Caco-2 (cell line): ENCODE data around the gene CRTC3. TPM values are rescaled to one million over a fixed set of nuclear protein-coding genes. Genes with fewer than 3 reads are reported as not detected.

Source experiments
- BruUV-seq: library from RNA; stranded (reverse); fragments of 400-500 nt; replicated peaks from 2 replicates; lab custom pipeline; 2021; lab: Mats Ljungman, UMichigan
- CTCF ChIA-PET: fragments of 300-600 bp; sonication (Branson Sonifier 250); formaldehyde crosslinking; loops from one replicate; lab custom pipeline; 2022; ENCODE audit warnings: antibody characterized with exemption; lab: Charles Lee
- POLR2A ChIA-PET: fragments of 300-600 bp; sonication (Branson Sonifier 250); formaldehyde crosslinking; loops from one replicate; lab custom pipeline; 2022; ENCODE audit warnings: antibody characterized with exemption; lab: Charles Lee
- DNase-seq, 2 experiments: peaks; one replicate each; pipeline versions ENCODE4 v3.0.0 to v3.0.0-alpha.2; 2020 to 2022
- H3K27me3 ChIP-seq: replicated peaks from 2 replicates; pipeline ENCODE4 v1.6.0; 2011; ENCODE audit warnings: low read length; ENCODE audit not compliant: control insufficient read depth, insufficient read depth
- H3K36me3 ChIP-seq: 2 replicates; pipeline ENCODE4 v1.5.1; 2011; ENCODE audit warnings: low read length; ENCODE audit not compliant: control insufficient read depth, insufficient read depth
- H3K4me1 ChIP-seq: fragments of 250-450 bp; sonication (Bioruptor Pico); 2 replicates; pipeline ENCODE4 v1.5.1; 2020; ENCODE audit warnings: mild to moderate bottlenecking
- H3K4me3 ChIP-seq: 2 replicates; pipeline ENCODE4 v1.5.1; 2011; ENCODE audit warnings: low read depth, mild to moderate bottlenecking, control low read depth, low read length
- H3K9me3 ChIP-seq: fragments of 250-450 bp; sonication (Bioruptor Pico); 2 replicates; pipeline ENCODE4 v1.5.1; 2020; ENCODE audit warnings: mild to moderate bottlenecking, moderate library complexity
- H3K27ac Mint-ChIP-seq: one replicate; pipeline ENCODE4 v1.8.0; 2022; ENCODE audit warnings: mixed read lengths; ENCODE audit not compliant: unreplicated experiment
- H3K27me3 Mint-ChIP-seq: one replicate; pipeline ENCODE4 v1.8.0; 2022; ENCODE audit warnings: mixed read lengths; ENCODE audit not compliant: insufficient read depth, unreplicated experiment
- H3K36me3 Mint-ChIP-seq: one replicate; pipeline ENCODE4 v1.8.0; 2022; ENCODE audit warnings: mild to moderate bottlenecking, mixed read lengths; ENCODE audit not compliant: insufficient read depth, unreplicated experiment
- H3K4me1 Mint-ChIP-seq: one replicate; pipeline ENCODE4 v1.8.0; 2022; ENCODE audit warnings: low read depth, mixed read lengths; ENCODE audit not compliant: unreplicated experiment
- H3K4me3 Mint-ChIP-seq: one replicate; pipeline ENCODE4 v1.8.0; 2022; ENCODE audit warnings: mild to moderate bottlenecking, moderate library complexity, mixed read lengths; ENCODE audit not compliant: unreplicated experiment
- H3K9me3 Mint-ChIP-seq: one replicate; pipeline ENCODE4 v1.8.0; 2022; ENCODE audit warnings: mixed read lengths; ENCODE audit not compliant: unreplicated experiment
- intact Hi-C: fragments of 100-400 bp; cut with micrococcal nuclease; formaldehyde crosslinking; loops from one replicate; pipeline ENCODE4 v1.10.0; 2022; ENCODE audit not compliant: unreplicated experiment
- total RNA-seq: library from RNA; stranded (reverse); gene quantifications from 2 replicates; pipeline ENCODE4 v1.2.3, GENCODE V29; 2022
- TF ChIP-seq, protein P1 (sequence below), 2 experiments: fragments of 200-600 bp in 1 of 2; IDR thresholded peaks; 1 replicate in 1 of 2; 2 replicates in 1 of 2; pipeline versions ENCODE4 v1.5.1 to v1.8.0; 2011 to 2022; ENCODE audit warnings: antibody characterized with exemption in 1 of 2, control low read depth in 1 of 2, inconsistent platforms in 1 of 2, low read depth in 1 of 2, low read length in 1 of 2, mild to moderate bottlenecking in 1 of 2, moderate library complexity in 1 of 2; ENCODE audit not compliant: insufficient read depth in 1 of 2, severe bottlenecking in 1 of 2, unreplicated experiment in 1 of 2

CRTC3 gene
- total RNA-seq, 1 experiment from 2014 or later, result 35.0 TPM

DNA sequence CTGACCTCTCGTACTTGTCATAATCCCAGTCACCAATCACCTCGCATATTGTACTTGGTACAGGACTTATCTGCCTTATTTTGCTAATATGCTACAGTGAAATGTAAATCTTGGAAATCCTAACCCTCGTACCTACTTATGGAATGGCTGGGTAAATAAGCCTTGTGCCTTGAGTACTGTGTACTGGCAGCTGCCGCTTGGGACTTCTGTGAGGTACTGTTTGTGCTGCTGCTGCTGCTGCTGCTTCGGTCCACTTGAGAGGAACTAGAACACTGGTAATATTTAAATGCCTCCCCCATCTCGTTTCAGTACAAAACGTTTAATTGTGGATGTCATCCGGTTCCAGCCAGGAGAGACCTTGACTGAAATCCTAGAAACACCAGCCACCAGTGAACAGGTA, 42.5 kb upstream of the CRTC3 start:
- Mint-ChIP-seq H3K27ac (no peak overlapping the region), H3K27me3 (no peaks in the 10 kb centered on the region), H3K36me3 (peaks cover 76% of the 10 kb centered on the region), H3K4me1 (peaks cover 13% of the 10 kb centered on the region), H3K9me3 (no peaks in the 10 kb centered on the region), H3K4me3 (no peak overlapping the region)
- TF ChIP-seq, protein P1, sequence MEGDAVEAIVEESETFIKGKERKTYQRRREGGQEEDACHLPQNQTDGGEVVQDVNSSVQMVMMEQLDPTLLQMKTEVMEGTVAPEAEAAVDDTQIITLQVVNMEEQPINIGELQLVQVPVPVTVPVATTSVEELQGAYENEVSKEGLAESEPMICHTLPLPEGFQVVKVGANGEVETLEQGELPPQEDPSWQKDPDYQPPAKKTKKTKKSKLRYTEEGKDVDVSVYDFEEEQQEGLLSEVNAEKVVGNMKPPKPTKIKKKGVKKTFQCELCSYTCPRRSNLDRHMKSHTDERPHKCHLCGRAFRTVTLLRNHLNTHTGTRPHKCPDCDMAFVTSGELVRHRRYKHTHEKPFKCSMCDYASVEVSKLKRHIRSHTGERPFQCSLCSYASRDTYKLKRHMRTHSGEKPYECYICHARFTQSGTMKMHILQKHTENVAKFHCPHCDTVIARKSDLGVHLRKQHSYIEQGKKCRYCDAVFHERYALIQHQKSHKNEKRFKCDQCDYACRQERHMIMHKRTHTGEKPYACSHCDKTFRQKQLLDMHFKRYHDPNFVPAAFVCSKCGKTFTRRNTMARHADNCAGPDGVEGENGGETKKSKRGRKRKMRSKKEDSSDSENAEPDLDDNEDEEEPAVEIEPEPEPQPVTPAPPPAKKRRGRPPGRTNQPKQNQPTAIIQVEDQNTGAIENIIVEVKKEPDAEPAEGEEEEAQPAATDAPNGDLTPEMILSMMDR (IDR thresholded peaks at IDR 0.05; ENCODE audit: insufficient read depth in 1 of 2, low read depth in 1 of 2, low read length in 1 of 2, severe bottlenecking in 1 of 2, unreplicated experiment in 1 of 2), result no peak
- ChIA-PET POLR2A (no interaction called here), CTCF (no interaction called here)
- no TSS peak for BruUV-seq
- DNase-seq, result no peak
- intact Hi-C loops, result no loop called here
- Histone ChIP-seq H3K9me3 (no peaks in the 10 kb centered on the region), H3K27me3 (no peaks in the 10 kb centered on the region), H3K4me1 (no peaks in the 10 kb centered on the region), H3K36me3 (peaks cover 5% of the 10 kb centered on the region), H3K4me3 (no peak overlapping the region)

DNA sequence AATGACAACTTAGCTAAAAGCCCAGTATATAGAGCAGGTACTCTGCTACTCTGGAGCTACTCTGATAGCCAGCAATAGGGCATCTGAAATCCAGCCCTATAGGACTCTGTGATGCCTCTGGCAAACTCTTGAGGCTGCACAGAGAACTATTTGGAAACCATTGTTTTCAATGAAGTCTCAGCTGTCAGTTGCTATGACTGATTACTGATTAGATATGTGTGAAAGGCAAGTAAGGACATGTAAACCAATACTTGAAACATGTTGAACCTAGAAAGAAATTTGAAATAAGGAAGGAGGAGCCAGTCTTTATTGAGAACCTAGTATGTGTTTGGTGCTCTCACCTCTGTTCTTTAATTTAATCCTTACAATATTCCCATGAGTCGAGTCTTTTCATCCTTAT, 40.2 kb upstream of the CRTC3 start:
- H3K36me3 Mint-ChIP-seq, result peaks cover 88% of the 10 kb centered on the region
- no peaks in the 10 kb centered on the region for H3K9me3 Mint-ChIP-seq
- no peak overlapping the region for H3K27ac Mint-ChIP-seq
- Histone ChIP-seq H3K36me3 (peaks cover 6% of the 10 kb centered on the region), H3K4me3 (no peak overlapping the region), H3K27me3 (no peaks in the 10 kb centered on the region), H3K9me3 (no peaks in the 10 kb centered on the region), H3K4me1 (no peaks in the 10 kb centered on the region)
- no peak overlapping the region for H3K4me3 Mint-ChIP-seq
- H3K27me3 Mint-ChIP-seq, result no peaks in the 10 kb centered on the region
- DNase-seq, result no peak
- BruUV-seq, result no TSS peak
- POLR2A ChIA-PET, result no interaction called here
- CTCF ChIA-PET, result interaction anchor here (0.6 to 0.9 kb wide), 2 partner anchors 10 to 156 kb away, joined by 3 read pairs; no protein-coding TSS in a partner anchor
- intact Hi-C loops, result no loop called here
- peaks cover 7% of the 10 kb centered on the region for H3K4me1 Mint-ChIP-seq
- TF ChIP-seq, protein P1 (IDR thresholded peaks at IDR 0.05; ENCODE audit: insufficient read depth in 1 of 2, low read depth in 1 of 2, low read length in 1 of 2, severe bottlenecking in 1 of 2, unreplicated experiment in 1 of 2), result no peak

DNA sequence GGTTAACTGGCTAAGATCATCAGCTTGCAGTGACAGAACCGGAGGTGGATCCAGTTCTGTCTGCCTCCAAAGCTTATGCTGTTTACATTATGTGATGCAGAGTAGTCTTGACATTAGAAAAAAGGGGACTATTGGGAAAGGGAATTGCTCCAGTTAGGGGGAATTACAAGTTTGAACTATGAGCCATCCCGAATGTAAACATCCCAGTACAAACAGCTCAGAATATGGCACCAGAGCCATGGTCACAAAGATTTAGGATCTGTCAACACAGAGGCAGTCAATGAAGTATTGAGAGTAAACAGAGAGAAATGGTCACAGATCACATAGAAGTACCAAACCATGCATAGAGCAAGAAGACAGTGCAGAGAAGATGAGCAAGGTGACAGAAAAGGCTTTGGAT, 39.8 kb upstream of the CRTC3 start:
- Histone ChIP-seq H3K4me1 (no peaks in the 10 kb centered on the region), H3K4me3 (no peak overlapping the region), H3K9me3 (no peaks in the 10 kb centered on the region), H3K36me3 (peaks cover 6% of the 10 kb centered on the region), H3K27me3 (no peaks in the 10 kb centered on the region)
- Mint-ChIP-seq H3K27ac (no peak overlapping the region), H3K9me3 (no peaks in the 10 kb centered on the region), H3K36me3 (peaks cover 88% of the 10 kb centered on the region), H3K27me3 (no peaks in the 10 kb centered on the region), H3K4me3 (no peak overlapping the region), H3K4me1 (peaks cover 7% of the 10 kb centered on the region)
- ChIA-PET CTCF (interaction anchor here (0.6 to 0.9 kb wide), 2 partner anchors 11 to 156 kb away, joined by 3 read pairs; no protein-coding TSS in a partner anchor), POLR2A (no interaction called here)
- no peak for DNase-seq
- no TSS peak for BruUV-seq
- intact Hi-C loops, result no loop called here
- TF ChIP-seq, protein P1 (IDR thresholded peaks at IDR 0.05; ENCODE audit: insufficient read depth in 1 of 2, low read depth in 1 of 2, low read length in 1 of 2, severe bottlenecking in 1 of 2, unreplicated experiment in 1 of 2), result no peak
